ENCODE data around the gene IARS2. TPM values are rescaled to one million over a fixed set of nuclear protein-coding genes. Genes with fewer than 3 reads are reported as not detected.

Gene IARS2
- total RNA-seq, 1 experiment from 2014 or later: 73.9 TPM

DNA sequence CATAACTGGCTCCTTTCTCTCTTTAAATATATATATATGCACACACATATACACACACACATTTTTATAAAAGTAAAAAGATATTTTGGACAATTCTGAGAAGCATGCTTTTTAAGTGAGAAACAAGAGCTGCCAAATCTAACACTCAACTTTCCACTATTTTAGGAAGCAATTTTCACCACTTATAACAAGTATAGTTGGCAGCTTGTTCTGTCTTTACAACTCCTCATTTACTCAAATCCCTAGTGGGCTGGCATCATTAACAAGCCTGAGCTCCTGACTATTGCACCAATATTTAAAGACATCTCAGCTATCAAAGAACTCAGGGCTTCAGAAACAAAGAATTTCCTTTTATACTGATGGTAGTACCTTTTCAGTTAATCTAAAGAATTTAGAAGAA lies 101.8 kb downstream of the IARS2 start:
- H3K27me3 Mint-ChIP-seq (ENCODE audit: low read depth): no peaks in the 10 kb centered on the region
- H3K4me1 Mint-ChIP-seq: no peaks in the 10 kb centered on the region
- H3K9me3 Mint-ChIP-seq: no peaks in the 10 kb centered on the region
- H3K27ac Mint-ChIP-seq: no peak overlapping the region
- H3K36me3 Mint-ChIP-seq: peaks cover 22% of the 10 kb centered on the region
- ChIA-PET POLR2A (no interaction called here), CTCF (interaction anchor here (1.7 to 2.2 kb wide), 2 partner anchors 21 to 100 kb away, joined by 4 to 5 read pairs; no protein-coding TSS in a partner anchor)
- DNase-seq (ENCODE audit: low spot score) (no peak), ATAC-seq (no peak)
- no peak overlapping the region for H3K4me3 Mint-ChIP-seq
- TF ChIP-seq, protein P1, sequence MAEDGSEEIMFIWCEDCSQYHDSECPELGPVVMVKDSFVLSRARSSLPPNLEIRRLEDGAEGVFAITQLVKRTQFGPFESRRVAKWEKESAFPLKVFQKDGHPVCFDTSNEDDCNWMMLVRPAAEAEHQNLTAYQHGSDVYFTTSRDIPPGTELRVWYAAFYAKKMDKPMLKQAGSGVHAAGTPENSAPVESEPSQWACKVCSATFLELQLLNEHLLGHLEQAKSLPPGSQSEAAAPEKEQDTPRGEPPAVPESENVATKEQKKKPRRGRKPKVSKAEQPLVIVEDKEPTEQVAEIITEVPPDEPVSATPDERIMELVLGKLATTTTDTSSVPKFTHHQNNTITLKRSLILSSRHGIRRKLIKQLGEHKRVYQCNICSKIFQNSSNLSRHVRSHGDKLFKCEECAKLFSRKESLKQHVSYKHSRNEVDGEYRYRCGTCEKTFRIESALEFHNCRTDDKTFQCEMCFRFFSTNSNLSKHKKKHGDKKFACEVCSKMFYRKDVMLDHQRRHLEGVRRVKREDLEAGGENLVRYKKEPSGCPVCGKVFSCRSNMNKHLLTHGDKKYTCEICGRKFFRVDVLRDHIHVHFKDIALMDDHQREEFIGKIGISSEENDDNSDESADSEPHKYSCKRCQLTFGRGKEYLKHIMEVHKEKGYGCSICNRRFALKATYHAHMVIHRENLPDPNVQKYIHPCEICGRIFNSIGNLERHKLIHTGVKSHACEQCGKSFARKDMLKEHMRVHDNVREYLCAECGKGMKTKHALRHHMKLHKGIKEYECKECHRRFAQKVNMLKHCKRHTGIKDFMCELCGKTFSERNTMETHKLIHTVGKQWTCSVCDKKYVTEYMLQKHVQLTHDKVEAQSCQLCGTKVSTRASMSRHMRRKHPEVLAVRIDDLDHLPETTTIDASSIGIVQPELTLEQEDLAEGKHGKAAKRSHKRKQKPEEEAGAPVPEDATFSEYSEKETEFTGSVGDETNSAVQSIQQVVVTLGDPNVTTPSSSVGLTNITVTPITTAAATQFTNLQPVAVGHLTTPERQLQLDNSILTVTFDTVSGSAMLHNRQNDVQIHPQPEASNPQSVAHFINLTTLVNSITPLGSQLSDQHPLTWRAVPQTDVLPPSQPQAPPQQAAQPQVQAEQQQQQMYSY (CRISPR knock-in tag; IDR thresholded peaks at IDR 0.05): no peak
- TF ChIP-seq RORB (CRISPR knock-in tag; IDR thresholded peaks at IDR 0.05): no peak
- TF ChIP-seq, protein P2, sequence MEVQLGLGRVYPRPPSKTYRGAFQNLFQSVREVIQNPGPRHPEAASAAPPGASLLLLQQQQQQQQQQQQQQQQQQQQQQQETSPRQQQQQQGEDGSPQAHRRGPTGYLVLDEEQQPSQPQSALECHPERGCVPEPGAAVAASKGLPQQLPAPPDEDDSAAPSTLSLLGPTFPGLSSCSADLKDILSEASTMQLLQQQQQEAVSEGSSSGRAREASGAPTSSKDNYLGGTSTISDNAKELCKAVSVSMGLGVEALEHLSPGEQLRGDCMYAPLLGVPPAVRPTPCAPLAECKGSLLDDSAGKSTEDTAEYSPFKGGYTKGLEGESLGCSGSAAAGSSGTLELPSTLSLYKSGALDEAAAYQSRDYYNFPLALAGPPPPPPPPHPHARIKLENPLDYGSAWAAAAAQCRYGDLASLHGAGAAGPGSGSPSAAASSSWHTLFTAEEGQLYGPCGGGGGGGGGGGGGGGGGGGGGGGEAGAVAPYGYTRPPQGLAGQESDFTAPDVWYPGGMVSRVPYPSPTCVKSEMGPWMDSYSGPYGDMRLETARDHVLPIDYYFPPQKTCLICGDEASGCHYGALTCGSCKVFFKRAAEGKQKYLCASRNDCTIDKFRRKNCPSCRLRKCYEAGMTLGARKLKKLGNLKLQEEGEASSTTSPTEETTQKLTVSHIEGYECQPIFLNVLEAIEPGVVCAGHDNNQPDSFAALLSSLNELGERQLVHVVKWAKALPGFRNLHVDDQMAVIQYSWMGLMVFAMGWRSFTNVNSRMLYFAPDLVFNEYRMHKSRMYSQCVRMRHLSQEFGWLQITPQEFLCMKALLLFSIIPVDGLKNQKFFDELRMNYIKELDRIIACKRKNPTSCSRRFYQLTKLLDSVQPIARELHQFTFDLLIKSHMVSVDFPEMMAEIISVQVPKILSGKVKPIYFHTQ (CRISPR knock-in tag; IDR thresholded peaks at IDR 0.05): no peak
- TF ChIP-seq ZNF263 (CRISPR knock-in tag; IDR thresholded peaks at IDR 0.05; ENCODE audit: low read depth): no peak
- no peak for TF ChIP-seq ETV6 (CRISPR knock-in tag; IDR thresholded peaks at IDR 0.05)
- TF ChIP-seq PRRX2 (CRISPR knock-in tag; IDR thresholded peaks at IDR 0.05): no peak
- TF ChIP-seq EMX1 (CRISPR knock-in tag; IDR thresholded peaks at IDR 0.05): no peak
- TF ChIP-seq, protein P3, sequence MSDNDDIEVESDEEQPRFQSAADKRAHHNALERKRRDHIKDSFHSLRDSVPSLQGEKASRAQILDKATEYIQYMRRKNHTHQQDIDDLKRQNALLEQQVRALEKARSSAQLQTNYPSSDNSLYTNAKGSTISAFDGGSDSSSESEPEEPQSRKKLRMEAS (CRISPR knock-in tag; IDR thresholded peaks at IDR 0.05): no peak
- TF ChIP-seq NFE2L1 (CRISPR knock-in tag; IDR thresholded peaks at IDR 0.05): no peak
- TF ChIP-seq, protein P4, sequence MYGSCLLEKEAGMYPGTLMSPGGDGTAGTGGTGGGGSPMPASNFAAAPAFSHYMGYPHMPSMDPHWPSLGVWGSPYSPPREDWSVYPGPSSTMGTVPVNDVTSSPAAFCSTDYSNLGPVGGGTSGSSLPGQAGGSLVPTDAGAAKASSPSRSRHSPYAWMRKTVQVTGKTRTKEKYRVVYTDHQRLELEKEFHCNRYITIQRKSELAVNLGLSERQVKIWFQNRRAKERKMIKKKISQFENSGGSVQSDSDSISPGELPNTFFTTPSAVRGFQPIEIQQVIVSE (CRISPR knock-in tag; IDR thresholded peaks at IDR 0.05; ENCODE audit: borderline replicate concordance): no peak

Small RNA genes lying within 50 kb of the gene (microRNA-seq; reads per million reads assigned to microRNA genes)
- not detected for gene MIR194-1 (ENCODE audit: borderline number of aligned reads)
- not detected for gene MIR215 (ENCODE audit: borderline number of aligned reads)

Other genes starting within 250 kb of the IARS2 start
- gene SLC30A10, start 165.6 kb upstream of the IARS2 start, total RNA-seq (2021): 0.26 to 0.41 TPM (median 0.30 TPM) in 3 replicates
- 132 to 140 TPM (median 133 TPM) in 3 replicates for gene EPRS1, start 47.6 kb upstream of the IARS2 start, total RNA-seq (2021)
- 12.8 to 14.4 TPM (median 13.7 TPM) in 3 replicates for gene BPNT1, start 4.3 kb upstream of the IARS2 start, total RNA-seq (2021)
- gene RAB3GAP2, start 178.3 kb downstream of the IARS2 start, total RNA-seq (2021): 45.7 to 64.3 TPM (median 52.8 TPM) in 3 replicates

All from WTC11 (cell line).